ENCODE data around the gene CNST. TPM values are rescaled to one million over a fixed set of nuclear protein-coding genes. Genes with fewer than 3 reads are reported as not detected.

Gene CNST
- total RNA-seq, 1 donor from 2014 or later, result 12.3 TPM

GRCh38 chr1:246591958-246592357, 25.7 kb downstream of the CNST start:
- Histone ChIP-seq H3K4me3 (ENCODE audit: low read depth, low read length) (no peak overlapping the region), H3K36me3 (ENCODE audit: control insufficient read depth, insufficient read depth, low read length) (no peaks in the 10 kb centered on the region), H3K27me3 (ENCODE audit: control insufficient read depth, insufficient read depth, low read length) (no peaks in the 10 kb centered on the region)
- no peak for TF ChIP-seq CTCF (IDR thresholded peaks at IDR 0.05; ENCODE audit: insufficient read depth, low read length, poor library complexity, severe bottlenecking)
- DNase-seq (ENCODE audit: low read depth), result no peak

GRCh38 chr1:246592695-246593094, 26.4 kb downstream of the CNST start:
- DNase-seq (ENCODE audit: low read depth), result no peak
- no peak for TF ChIP-seq CTCF (IDR thresholded peaks at IDR 0.05; ENCODE audit: insufficient read depth, low read length, poor library complexity, severe bottlenecking)
- H3K36me3 ChIP-seq (ENCODE audit: control insufficient read depth, insufficient read depth, low read length), result no peaks in the 10 kb centered on the region
- H3K27me3 ChIP-seq (ENCODE audit: control insufficient read depth, insufficient read depth, low read length), result no peaks in the 10 kb centered on the region
- no peak overlapping the region for H3K4me3 ChIP-seq (ENCODE audit: low read depth, low read length)

GRCh38 chr1:246595146-246595545, 28.9 kb downstream of the CNST start:
- DNase-seq (ENCODE audit: low read depth), result no peak
- Histone ChIP-seq H3K36me3 (ENCODE audit: control insufficient read depth, insufficient read depth, low read length) (no peaks in the 10 kb centered on the region), H3K4me3 (ENCODE audit: low read depth, low read length) (no peak overlapping the region), H3K27me3 (ENCODE audit: control insufficient read depth, insufficient read depth, low read length) (no peaks in the 10 kb centered on the region)
- no peak for TF ChIP-seq CTCF (IDR thresholded peaks at IDR 0.05; ENCODE audit: insufficient read depth, low read length, poor library complexity, severe bottlenecking)

- no peak for TF ChIP-seq CTCF (IDR thresholded peaks at IDR 0.05; ENCODE audit: insufficient read depth, low read length, poor library complexity, severe bottlenecking)
Measured at GRCh38 chr1:246597340-246597739, 31.1 kb downstream of the CNST start.

GRCh38 chr1:246597971-246598370, 31.7 kb downstream of the CNST start:
- no peak for DNase-seq (ENCODE audit: low read depth)
- H3K36me3 ChIP-seq (ENCODE audit: control insufficient read depth, insufficient read depth, low read length), result no peaks in the 10 kb centered on the region
- no peak overlapping the region for H3K4me3 ChIP-seq (ENCODE audit: low read depth, low read length)
- H3K27me3 ChIP-seq (ENCODE audit: control insufficient read depth, insufficient read depth, low read length), result no peaks in the 10 kb centered on the region
- no peak for TF ChIP-seq CTCF (IDR thresholded peaks at IDR 0.05; ENCODE audit: insufficient read depth, low read length, poor library complexity, severe bottlenecking)

More at GRCh38 chr1:246597340-246597739, 31.1 kb downstream of the CNST start:
- no peaks in the 10 kb centered on the region for H3K36me3 ChIP-seq (ENCODE audit: control insufficient read depth, insufficient read depth, low read length)
- no peaks in the 10 kb centered on the region for H3K27me3 ChIP-seq (ENCODE audit: control insufficient read depth, insufficient read depth, low read length)
- no peak overlapping the region for H3K4me3 ChIP-seq (ENCODE audit: low read depth, low read length)
- DNase-seq (ENCODE audit: low read depth), result no peak

- Histone ChIP-seq H3K4me3 (ENCODE audit: low read depth, low read length) (no peak overlapping the region), H3K36me3 (ENCODE audit: control insufficient read depth, insufficient read depth, low read length) (no peaks in the 10 kb centered on the region), H3K27me3 (ENCODE audit: control insufficient read depth, insufficient read depth, low read length) (no peaks in the 10 kb centered on the region)
- DNase-seq (ENCODE audit: low read depth), result no peak
- no peak for TF ChIP-seq CTCF (IDR thresholded peaks at IDR 0.05; ENCODE audit: insufficient read depth, low read length, poor library complexity, severe bottlenecking)
Measured at GRCh38 chr1:246599315-246599714, 33.1 kb downstream of the CNST start.

Data from kidney epithelial cell (primary cell).